WTC11 (cell line): ENCODE data around the gene NEAT1.

Source experiments
- KAT7 ChIP-seq: sonication (generic); formaldehyde crosslinking; IDR thresholded peaks from 2 replicates; pipeline ENCODE4 v1.8.1; 2023; ENCODE audit warnings: missing genetic modification reagents, mild to moderate bottlenecking, borderline replicate concordance
- NFYB ChIP-seq: sonication (generic); formaldehyde crosslinking; conservative IDR thresholded peaks from 2 replicates; pipeline ENCODE4 v1.8.0; 2022; ENCODE audit warnings: low read depth, missing genetic modification reagents
- ZNF121 ChIP-seq: sonication (generic); formaldehyde crosslinking; IDR thresholded peaks from 2 replicates; pipeline ENCODE4 v1.8.0; 2023; ENCODE audit warnings: missing genetic modification reagents
- ZNF396 ChIP-seq: fragments of 250-450 bp; sonication (Bioruptor Pico); IDR thresholded peaks from 2 replicates; pipeline ENCODE4 v1.8.0; 2021; ENCODE audit warnings: mild to moderate bottlenecking, moderate library complexity, borderline replicate concordance
- TF ChIP-seq, protein P1 (sequence below): sonication (generic); formaldehyde crosslinking; IDR thresholded peaks from 2 replicates; pipeline ENCODE4 v1.8.1; 2023; ENCODE audit warnings: mild to moderate bottlenecking, moderate library complexity, missing genetic modification reagents
- TF ChIP-seq, protein P2 (sequence below): fragments of 200-600 bp; IDR thresholded peaks from 2 replicates; pipeline ENCODE4 v1.8.0; 2022; ENCODE audit warnings: antibody characterized with exemption
- TF ChIP-seq, protein P3 (sequence below): sonication (generic); formaldehyde crosslinking; IDR thresholded peaks from 2 replicates; pipeline ENCODE4 v1.8.1; 2022; ENCODE audit warnings: mild to moderate bottlenecking, missing genetic modification reagents, moderate library complexity, borderline replicate concordance

DNA sequence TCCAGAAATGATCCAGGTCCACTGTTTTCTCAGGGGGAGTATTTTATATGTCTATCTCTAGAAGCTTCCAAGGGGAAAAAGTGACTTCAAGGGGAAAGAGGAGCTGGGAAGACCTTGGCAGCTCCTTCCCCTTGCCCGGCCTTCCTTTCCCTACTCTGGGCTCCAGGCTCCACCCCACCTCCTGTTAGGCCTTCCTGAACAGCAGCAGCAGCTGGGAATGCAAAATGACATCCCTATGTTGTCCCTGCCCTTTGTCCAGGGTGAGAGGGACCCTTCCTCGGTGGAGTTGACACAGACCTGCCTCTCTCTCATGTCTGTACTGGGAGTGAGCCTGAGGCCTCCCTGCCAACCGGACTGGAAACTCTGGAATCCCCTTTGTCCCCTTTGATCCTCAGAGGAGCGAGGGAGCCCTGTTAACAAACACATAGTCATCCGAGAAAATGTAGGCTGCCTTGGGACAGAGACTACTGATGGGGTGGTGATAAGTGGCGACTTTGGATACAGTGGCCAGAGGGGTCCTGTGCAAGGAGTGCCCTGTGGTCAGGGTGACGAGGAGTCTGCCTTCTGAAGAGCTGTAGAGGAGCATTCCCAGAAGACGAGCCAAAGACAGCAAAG is 67.2 kb downstream of the NEAT1 start:
- TF ChIP-seq ZNF121 (CRISPR knock-in tag) = no peak
- no peak for TF ChIP-seq NFYB (CRISPR knock-in tag)
- no peak for TF ChIP-seq KAT7 (CRISPR knock-in tag)
- TF ChIP-seq, protein P1, sequence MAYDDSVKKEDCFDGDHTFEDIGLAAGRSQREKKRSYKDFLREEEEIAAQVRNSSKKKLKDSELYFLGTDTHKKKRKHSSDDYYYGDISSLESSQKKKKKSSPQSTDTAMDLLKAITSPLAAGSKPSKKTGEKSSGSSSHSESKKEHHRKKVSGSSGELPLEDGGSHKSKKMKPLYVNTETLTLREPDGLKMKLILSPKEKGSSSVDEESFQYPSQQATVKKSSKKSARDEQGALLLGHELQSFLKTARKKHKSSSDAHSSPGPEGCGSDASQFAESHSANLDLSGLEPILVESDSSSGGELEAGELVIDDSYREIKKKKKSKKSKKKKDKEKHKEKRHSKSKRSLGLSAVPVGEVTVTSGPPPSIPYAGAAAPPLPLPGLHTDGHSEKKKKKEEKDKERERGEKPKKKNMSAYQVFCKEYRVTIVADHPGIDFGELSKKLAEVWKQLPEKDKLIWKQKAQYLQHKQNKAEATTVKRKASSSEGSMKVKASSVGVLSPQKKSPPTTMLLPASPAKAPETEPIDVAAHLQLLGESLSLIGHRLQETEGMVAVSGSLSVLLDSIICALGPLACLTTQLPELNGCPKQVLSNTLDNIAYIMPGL (CRISPR knock-in tag) = no peak
- TF ChIP-seq, protein P2, sequence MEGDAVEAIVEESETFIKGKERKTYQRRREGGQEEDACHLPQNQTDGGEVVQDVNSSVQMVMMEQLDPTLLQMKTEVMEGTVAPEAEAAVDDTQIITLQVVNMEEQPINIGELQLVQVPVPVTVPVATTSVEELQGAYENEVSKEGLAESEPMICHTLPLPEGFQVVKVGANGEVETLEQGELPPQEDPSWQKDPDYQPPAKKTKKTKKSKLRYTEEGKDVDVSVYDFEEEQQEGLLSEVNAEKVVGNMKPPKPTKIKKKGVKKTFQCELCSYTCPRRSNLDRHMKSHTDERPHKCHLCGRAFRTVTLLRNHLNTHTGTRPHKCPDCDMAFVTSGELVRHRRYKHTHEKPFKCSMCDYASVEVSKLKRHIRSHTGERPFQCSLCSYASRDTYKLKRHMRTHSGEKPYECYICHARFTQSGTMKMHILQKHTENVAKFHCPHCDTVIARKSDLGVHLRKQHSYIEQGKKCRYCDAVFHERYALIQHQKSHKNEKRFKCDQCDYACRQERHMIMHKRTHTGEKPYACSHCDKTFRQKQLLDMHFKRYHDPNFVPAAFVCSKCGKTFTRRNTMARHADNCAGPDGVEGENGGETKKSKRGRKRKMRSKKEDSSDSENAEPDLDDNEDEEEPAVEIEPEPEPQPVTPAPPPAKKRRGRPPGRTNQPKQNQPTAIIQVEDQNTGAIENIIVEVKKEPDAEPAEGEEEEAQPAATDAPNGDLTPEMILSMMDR = no peak
- TF ChIP-seq, protein P3, sequence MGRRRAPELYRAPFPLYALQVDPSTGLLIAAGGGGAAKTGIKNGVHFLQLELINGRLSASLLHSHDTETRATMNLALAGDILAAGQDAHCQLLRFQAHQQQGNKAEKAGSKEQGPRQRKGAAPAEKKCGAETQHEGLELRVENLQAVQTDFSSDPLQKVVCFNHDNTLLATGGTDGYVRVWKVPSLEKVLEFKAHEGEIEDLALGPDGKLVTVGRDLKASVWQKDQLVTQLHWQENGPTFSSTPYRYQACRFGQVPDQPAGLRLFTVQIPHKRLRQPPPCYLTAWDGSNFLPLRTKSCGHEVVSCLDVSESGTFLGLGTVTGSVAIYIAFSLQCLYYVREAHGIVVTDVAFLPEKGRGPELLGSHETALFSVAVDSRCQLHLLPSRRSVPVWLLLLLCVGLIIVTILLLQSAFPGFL (CRISPR knock-in tag) = no peak
- no peak for TF ChIP-seq ZNF396
